Measurements from ENCODE around the gene MMP12.

GRCh38 chr11:102900346-102900745, 25.6 kb upstream of the MMP12 start:
- TF ChIP-seq REST (IDR thresholded peaks at IDR 0.05; ENCODE audit: low read depth) (no peak), MAX (IDR thresholded peaks at IDR 0.05) (no peak), EP300 (IDR thresholded peaks at IDR 0.05; ENCODE audit: borderline replicate concordance) (no peak), YY1 (IDR thresholded peaks at IDR 0.05; ENCODE audit: low read depth) (no peak), RAD21 (IDR thresholded peaks at IDR 0.05; ENCODE audit: low read depth) (no peak), CEBPB (IDR thresholded peaks at IDR 0.05) (no peak), TCF12 (IDR thresholded peaks at IDR 0.05; ENCODE audit: low read depth) (no peak), CREB1 (IDR thresholded peaks at IDR 0.05; ENCODE audit: low read depth) (no peak), TAF1 (IDR thresholded peaks at IDR 0.05; ENCODE audit: low read depth) (no peak), TEAD4 (IDR thresholded peaks at IDR 0.05) (no peak), ZBTB7A (IDR thresholded peaks at IDR 0.05; ENCODE audit: low read depth) (no peak), FOXM1 (IDR thresholded peaks at IDR 0.05; ENCODE audit: borderline replicate concordance, low read depth) (no peak), NFIC (IDR thresholded peaks at IDR 0.05) (no peak), EGR1 (IDR thresholded peaks at IDR 0.05) (no peak)
